ENCODE measurements around the gene MYL11. TPM values are rescaled to one million over a fixed set of nuclear protein-coding genes. Genes with fewer than 3 reads are reported as not detected.

Gene MYL11
- total and polyA plus RNA-seq, 4 donors: 0.44 to 3.9 TPM; not detected in 2

- H3K9me3 ChIP-seq (ENCODE audit: control insufficient read depth in 4 of 4, insufficient read depth in 3 of 4, low read length in 3 of 4): no peaks in the 10 kb centered on the region
- ATAC-seq (ENCODE audit: insufficient read depth, low FRiP score) (no peak), DNase-seq (no peak)
- 86 to 89% methylated on average over 14 of the region's 14 CpGs for WGBS, 2 donors
- peak overlapping the region; percentile 32 to 78 for H3K27ac ChIP-seq (ENCODE audit: low read depth in 1 of 2, low read length in 1 of 2)
- H3K4me1 ChIP-seq (ENCODE audit: control insufficient read depth in 5 of 5, insufficient read depth in 5 of 5, low read length in 5 of 5): peaks cover 5 to 30% (median 8%) of the 10 kb centered on the region in 5 donors
- no peak overlapping the region for H3K4me3 ChIP-seq
- H3K27me3 ChIP-seq (ENCODE audit: control insufficient read depth in 3 of 3, insufficient read depth in 3 of 3, low read length in 2 of 3): no peaks in the 10 kb centered on the region
- TF ChIP-seq CTCF (IDR thresholded peaks at IDR 0.05; ENCODE audit: control extremely low read depth, extremely low read depth): no peak
- peaks cover 0 to 32% (median 16%) of the 10 kb centered on the region in 4 donors for H3K36me3 ChIP-seq (ENCODE audit: control insufficient read depth in 4 of 4, insufficient read depth in 4 of 4, low read length in 4 of 4)
- H3K9ac ChIP-seq (ENCODE audit: insufficient read depth in 1 of 2, low read length in 2 of 2): no peak overlapping the region
Measured at GRCh38 chr16:30352488-30353401, 21.9 kb upstream of the MYL11 start.

- no peak overlapping the region for H3K4me3 ChIP-seq
- TF ChIP-seq CTCF (IDR thresholded peaks at IDR 0.05; ENCODE audit: control extremely low read depth, extremely low read depth): no peak
- no peaks in the 10 kb centered on the region for H3K27me3 ChIP-seq (ENCODE audit: control insufficient read depth in 3 of 3, insufficient read depth in 3 of 3, low read length in 2 of 3)
- H3K4me1 ChIP-seq (ENCODE audit: control insufficient read depth in 5 of 5, insufficient read depth in 5 of 5, low read length in 5 of 5): peaks cover 5 to 30% (median 8%) of the 10 kb centered on the region in 5 donors
- DNase-seq (no peak), ATAC-seq (ENCODE audit: insufficient read depth, low FRiP score) (no peak)
- no peak overlapping the region for H3K9ac ChIP-seq (ENCODE audit: insufficient read depth in 1 of 2, low read length in 2 of 2)
- H3K36me3 ChIP-seq (ENCODE audit: control insufficient read depth in 4 of 4, insufficient read depth in 4 of 4, low read length in 4 of 4): peaks cover 0 to 40% (median 18%) of the 10 kb centered on the region in 4 donors
- 90 to 96% methylated on average over 23 of the region's 23 CpGs for WGBS, 2 donors
- no peaks in the 10 kb centered on the region for H3K9me3 ChIP-seq (ENCODE audit: control insufficient read depth in 4 of 4, insufficient read depth in 3 of 4, low read length in 3 of 4)
- H3K27ac ChIP-seq (ENCODE audit: low read depth in 1 of 2, low read length in 1 of 2): no peak overlapping the region
Measured at GRCh38 chr16:30353438-30354129, 21.0 kb upstream of the MYL11 start.

- DNase-seq (no peak), ATAC-seq (ENCODE audit: insufficient read depth, low FRiP score) (peak; percentile 29)
- H3K4me3 ChIP-seq: peak overlapping the region; percentile 79
- H3K9me3 ChIP-seq (ENCODE audit: control insufficient read depth in 4 of 4, insufficient read depth in 3 of 4, low read length in 3 of 4): no peaks in the 10 kb centered on the region
- 1 to 2% methylated on average over 29 to 36 of the region's 36 CpGs for WGBS, 2 donors
- no peak for TF ChIP-seq CTCF (IDR thresholded peaks at IDR 0.05; ENCODE audit: control extremely low read depth, extremely low read depth)
- peaks cover 5 to 30% (median 8%) of the 10 kb centered on the region in 5 donors for H3K4me1 ChIP-seq (ENCODE audit: control insufficient read depth in 5 of 5, insufficient read depth in 5 of 5, low read length in 5 of 5)
- H3K27ac ChIP-seq (ENCODE audit: low read depth in 1 of 2, low read length in 1 of 2): peak overlapping the region; percentile 94 to 97
- peaks cover 0 to 50% (median 21%) of the 10 kb centered on the region in 4 donors for H3K36me3 ChIP-seq (ENCODE audit: control insufficient read depth in 4 of 4, insufficient read depth in 4 of 4, low read length in 4 of 4)
- H3K9ac ChIP-seq (ENCODE audit: insufficient read depth in 1 of 2, low read length in 2 of 2): peak overlapping the region; percentile 73 to 82
- H3K27me3 ChIP-seq (ENCODE audit: control insufficient read depth in 3 of 3, insufficient read depth in 3 of 3, low read length in 2 of 3): no peaks in the 10 kb centered on the region
Measured at GRCh38 chr16:30354423-30355143, 20.0 kb upstream of the MYL11 start.
